GM21526 (cell line): ENCODE results near the gene EVI5.
"Not testable (repeated sequence)": the region's sequence is repeated elsewhere in the genome, so short reads cannot be mapped to it uniquely, and the experiment has no call there.

Experiments
- ATAC-seq: cut with Tn5 transposase; IDR thresholded peaks from one replicate; pipeline ENCODE4 v1.9.1; 2021; ENCODE audit warnings: moderate library complexity; ENCODE audit not compliant: unreplicated experiment, low FRiP score

EVI5 gene

DNA sequence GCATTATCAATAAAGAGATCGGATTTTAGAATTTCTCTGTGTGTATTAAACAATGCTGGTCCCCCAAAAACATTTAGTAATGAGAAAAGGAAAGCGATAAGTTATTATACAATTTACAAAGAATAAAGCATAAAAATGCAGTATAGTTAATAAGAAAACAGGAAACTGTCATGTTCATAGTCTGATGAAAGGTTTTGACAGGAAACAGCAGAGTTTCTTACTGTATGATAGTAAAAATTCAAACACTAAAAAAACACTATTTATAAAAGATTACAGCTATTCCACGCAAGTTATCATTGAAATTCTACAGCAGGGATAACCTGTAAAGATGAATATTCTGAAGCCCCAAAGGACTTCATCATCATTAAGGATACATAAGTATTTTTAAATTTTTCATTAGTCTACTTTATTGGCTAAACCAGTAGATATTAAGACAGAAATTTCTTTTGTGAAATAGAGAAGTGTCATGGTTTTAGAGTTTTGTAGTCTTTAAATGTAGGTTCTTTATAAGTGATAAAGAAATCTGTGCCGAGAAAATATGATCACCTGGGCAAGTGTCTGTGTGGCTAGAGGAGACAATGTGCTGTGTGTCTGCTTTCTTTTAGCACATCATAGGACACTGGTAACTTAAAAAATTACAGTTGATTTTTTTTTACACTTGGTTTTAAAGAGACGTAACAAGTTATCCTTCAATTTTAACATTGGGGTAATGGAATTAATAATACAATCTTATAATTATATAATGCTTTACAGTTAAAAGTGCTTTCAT, 248.5 kb downstream of the EVI5 start:
- ATAC-seq: no peak

DNA sequence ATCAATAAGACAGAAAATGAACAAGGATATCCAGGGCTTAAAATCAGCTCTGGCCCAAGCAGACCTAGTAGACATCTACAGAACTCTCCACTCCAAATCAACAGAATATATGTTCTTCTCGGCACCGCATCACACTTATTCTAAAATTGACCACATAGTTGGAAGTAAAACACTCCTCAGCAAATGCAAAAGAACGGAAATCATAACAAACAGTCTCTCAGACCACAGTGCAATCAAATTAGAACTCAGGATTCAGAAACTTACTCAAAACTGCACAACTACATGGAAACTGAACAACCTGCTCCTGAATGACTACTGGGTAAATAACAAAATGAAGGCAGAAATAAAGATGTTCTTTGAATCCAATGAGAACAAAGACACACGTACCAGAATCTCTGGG, 252.5 kb downstream of the EVI5 start:
- ATAC-seq: not testable (repeated sequence)

GRCh38 chr1:92531939-92532338, 253.0 kb downstream of the EVI5 start:
- ATAC-seq: not testable (repeated sequence)

GRCh38 chr1:92527670-92528069, 257.2 kb downstream of the EVI5 start:
- no peak for ATAC-seq

- not testable (repeated sequence) for ATAC-seq
Measured at GRCh38 chr1:92524944-92525590, 259.8 kb downstream of the EVI5 start.

GRCh38 chr1:92519043-92519442, 265.9 kb downstream of the EVI5 start:
- ATAC-seq: no peak

DNA sequence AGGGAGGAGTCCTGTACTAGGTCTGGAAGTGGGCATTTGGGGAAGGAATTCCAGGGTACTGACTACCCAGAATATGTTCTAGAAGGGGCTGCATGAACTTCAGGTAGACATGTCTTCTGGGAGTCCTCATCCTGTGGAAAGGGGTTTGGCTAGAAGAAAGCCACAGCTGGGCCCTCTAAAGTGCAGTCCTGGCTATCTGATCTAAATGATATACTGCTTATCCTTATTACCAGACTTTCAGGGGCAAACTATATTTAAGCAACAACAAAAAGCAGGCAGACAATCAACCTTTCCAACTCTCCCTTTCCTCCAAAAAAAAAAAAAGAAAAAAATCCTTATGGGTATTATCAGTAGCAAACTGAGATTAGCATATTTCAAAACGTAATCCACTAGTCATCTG, 268.3 kb downstream of the EVI5 start:
- no peak for ATAC-seq

- ATAC-seq: no peak
Measured at GRCh38 chr1:92515796-92516201, 269.1 kb downstream of the EVI5 start.

DNA sequence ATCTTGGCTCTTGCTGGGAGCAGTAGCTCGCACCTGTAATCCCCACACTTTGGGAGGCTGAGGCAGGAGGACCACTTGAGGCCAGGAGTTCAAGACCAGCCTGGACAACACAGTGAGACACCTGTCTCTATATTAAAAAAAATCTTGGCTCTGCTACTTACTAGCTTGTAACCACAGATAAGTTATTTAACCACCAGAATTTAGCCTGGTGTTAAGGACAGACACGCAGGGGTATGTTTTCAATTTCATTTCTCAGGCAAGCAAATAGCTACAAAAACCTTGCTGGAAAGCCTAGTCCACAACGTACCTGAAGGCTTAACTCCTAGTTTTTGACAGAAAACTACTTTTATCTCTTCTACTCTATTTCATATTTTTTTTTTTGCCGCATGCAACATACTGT, 273.4 kb downstream of the EVI5 start:
- ATAC-seq: no peak

DNA sequence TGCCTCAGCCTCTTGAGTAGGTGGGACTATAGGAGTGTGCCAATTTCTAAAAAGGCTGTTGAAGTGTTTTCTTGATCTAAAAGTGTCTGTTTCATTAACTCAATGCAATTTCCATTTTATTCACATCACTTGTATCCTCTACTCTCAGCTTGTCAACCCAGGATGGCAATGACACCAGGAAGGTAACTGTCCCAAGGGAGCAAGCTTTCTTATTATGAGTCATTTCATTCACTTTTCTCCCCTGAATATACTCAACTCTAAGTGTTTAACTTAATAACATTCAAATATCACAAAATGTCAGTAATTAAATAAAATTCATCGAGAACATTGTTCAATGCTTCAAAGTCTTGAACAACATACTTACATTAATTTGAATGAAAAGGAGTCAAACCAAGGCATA, 275.3 kb downstream of the EVI5 start:
- ATAC-seq: no peak

DNA sequence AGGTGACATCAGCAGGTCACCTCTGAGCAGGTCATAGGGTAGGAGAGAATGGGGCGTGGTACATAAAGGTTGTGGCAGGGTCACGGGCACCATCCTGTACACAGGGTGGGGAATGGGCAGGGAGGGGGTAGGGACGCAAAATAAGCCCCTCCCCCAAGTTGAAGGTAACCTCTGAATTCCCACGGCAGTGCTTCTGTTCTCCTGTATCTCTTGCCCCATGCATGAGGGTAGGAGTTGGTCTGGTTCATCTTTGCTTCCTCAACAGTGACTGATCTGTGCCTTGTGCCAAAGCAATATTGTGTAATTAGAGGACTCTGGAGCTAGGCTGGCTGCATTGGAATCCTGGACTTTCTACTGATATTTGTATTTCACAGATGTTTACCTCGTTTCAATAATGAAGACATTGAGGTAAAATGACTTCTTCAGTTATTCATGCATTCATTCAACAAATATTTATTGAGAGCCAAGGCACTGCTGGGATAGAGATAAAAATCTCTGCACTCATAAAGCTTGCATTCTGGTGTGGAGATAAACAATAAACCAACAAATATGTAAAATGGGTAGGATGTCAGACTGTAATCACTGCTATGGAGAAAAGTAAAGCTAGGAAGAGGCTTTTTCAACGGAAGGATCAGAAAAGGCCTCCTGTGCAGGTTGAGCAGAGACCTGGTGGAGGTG, 279.8 kb downstream of the EVI5 start:
- ATAC-seq: no peak

DNA sequence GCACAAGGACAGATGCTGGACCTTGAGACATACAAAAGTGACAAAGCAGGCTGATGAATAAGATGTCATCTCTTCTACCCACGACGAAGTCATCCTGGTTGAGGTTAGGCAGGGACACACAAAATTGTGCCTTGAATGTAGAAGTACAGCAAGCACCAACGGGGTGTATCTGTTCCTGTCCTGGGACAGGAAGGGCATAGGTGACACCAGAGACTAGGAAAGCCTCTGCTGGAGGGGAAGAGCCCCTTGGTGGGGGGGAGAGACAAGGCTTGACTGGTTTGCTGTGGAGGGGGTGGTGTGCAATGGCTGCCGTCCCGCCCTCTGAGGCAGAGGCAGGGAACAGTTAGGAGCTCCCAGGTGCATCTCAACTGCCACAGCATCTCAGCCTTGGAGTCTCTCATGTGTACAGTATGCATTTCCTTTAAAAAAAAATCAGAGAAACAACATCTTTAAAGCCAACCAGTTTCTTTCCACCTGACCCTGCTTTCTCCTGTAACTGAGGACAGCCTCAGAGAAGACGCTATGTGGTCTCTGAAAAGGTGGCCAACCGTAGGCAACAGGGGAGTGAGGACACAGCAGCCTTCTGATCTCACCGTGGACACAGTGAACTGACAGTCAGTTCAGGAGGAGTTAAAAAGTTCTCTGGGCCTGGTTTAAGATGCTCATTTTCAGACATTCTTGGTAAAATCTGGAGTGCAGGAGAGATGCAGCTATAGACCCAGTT, 280.5 kb downstream of the EVI5 start:
- ATAC-seq: no peak

GRCh38 chr1:92503926-92504285, 281.0 kb downstream of the EVI5 start:
- no peak for ATAC-seq

DNA sequence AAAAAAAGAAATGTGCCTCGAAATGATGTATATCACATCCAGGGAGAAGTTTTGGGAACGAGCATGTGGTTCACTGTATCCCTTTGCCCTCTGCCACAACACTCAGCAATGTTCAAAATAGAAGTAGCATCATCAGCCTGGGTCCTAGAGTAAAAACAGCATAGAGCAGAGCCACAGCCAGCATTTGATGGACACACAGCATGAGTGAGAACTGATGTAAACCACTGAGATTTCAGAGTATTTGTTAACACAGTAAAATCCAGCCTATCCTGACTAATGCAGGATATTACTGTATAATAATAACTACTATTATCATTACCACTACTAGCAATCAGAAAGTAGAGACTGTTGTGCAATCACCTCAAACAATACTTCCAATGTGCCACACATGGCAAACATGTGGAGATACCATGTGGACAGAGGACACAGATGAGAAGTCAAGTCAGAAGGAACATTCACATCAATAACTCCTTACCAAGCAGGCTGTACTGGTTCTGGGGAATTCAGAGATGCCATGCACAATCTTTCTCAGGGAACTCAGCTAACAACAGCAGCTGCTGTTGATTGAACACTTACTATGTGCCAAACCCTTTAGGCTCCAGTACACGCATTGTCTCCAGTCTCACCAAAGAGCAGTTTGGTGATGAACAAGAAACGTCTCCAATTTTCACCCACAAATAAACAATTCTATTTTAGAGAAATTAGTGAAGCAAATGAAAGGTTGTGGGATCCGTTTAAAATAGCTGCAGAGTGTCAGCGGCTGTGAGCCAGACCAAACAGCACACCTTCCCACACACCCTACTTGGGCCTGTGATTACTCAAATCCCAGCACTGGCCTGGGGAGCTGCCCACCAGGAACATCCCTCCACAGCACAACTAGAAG, 281.6 kb downstream of the EVI5 start:
- ATAC-seq: no peak

- ATAC-seq: no peak
Measured at GRCh38 chr1:92502247-92502646, 282.7 kb downstream of the EVI5 start.

DNA sequence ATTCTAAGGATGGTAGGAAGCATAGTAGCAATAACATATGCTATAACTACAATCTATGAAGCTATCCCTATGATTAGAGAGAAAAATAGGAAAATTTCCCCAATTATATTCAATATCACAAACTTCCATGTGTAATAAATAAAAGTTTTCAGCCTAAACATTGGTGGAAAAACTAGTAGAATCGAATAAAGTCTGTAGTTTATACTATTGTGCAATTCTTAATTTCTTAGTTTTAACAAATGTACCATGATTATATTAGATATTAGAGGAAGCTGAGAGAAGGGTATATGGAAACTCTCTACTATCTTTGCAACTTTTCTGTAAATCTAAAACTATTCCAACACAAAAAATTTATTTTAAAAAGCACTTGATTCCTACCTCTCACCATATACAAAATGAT, 284.4 kb downstream of the EVI5 start:
- ATAC-seq: no peak

DNA sequence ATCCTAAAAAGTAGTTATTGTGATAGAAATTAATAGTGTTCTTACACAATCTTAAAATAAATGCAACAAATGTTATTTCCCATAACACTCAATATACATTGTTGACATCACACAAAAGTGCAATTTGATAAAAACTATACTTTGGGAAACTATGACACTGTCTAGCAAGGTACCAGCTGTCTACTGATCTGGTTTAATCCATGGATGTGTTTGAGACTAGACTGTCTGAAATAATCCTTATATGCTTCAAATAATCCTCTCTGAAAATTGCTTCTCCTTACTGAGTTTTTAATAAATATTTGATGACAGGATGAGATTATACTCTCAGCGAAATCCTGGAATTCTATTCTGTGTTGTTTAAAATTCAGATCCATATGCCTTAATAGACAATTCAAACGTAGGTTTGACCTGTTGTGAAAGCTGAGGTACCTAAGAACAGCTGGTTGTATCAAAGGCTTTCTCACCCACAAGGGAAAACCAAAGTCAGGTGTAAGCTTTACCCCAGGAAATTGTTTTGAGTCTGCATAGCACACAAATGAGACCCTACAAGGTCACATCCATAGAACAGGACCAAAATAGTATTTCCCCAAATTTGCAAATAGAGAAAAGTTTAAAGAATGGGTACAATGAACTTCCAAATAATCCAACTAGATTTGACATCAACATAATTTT, 289.4 kb downstream of the EVI5 start:
- ATAC-seq: no peak

GRCh38 chr1:92494485-92495141, 290.3 kb downstream of the EVI5 start:
- ATAC-seq: no peak

DNA sequence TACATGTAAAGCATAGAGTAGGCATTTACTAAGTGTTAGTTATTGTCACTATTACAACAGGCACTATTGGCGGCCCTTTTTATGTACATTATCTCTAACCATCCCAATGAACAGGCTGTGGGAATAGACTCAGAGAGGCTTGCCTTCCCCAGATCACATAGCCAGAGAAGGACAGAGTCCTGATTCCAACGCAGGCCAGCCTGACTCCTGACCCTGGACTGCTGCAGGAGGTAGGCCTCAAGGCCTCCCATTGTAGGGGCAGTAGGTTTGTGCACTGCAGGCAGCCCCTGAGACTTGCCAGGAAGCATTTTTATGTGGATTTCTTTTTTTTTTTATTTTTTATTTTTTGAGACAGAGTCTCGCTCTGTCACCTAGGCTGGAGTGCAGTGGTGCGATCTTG, 291.8 kb downstream of the EVI5 start:
- ATAC-seq: no peak
